NCI-H2029 treated with DMSO at 0.1 percent for 48 hours (cell line): ENCODE results near the gene ACTR5.
"Not testable (repeated sequence)": the region's sequence is repeated elsewhere in the genome, so short reads cannot be mapped to it uniquely, and the experiment has no call there.

Experiments
- DNase-seq: peaks from one replicate; lab custom pipeline; 2025; lab: John Stamatoyannopoulos, UW

ACTR5 gene

DNA sequence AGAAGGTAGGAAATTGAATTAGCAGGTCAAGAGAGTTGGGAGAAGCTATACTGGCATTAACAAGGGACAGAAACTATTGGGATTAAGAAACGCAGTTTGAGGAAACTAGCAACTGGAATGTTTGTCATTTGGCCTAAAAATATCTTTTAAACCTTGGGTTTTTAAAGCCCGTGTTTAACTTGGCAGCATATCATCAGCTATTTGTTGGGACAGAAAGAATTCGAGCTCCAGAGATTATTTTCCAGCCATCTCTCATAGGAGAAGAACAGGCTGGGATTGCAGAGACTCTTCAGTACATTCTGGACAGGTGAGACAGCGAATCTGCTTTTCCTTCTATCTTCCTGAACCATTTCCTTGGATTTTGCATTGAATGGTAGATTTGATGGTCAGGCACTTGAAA is 17.8 kb downstream of the ACTR5 start:
- no peak for DNase-seq

- no peak for DNase-seq
These were observed 21.4 kb downstream of the ACTR5 start for GRCh38 chr20:38769376-38770295.

DNA sequence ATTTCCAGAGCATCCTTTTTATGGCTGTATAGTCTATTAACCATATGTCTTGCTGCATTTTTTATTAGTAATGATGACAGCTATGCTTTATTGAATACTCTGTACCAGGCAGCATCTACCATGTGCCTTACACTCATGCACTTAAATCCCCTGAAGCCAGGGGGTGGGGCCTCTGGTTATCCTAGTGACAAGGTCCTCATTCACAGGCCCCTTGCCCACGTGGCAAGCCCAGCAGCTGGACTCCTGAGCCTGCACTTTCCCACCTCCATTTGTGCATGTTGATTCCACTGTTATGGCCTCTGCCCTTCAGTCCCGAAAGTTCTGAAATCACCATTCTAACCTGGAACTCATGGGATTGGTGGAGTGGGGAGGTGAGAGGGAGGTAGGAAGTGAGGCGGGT is 22.3 kb downstream of the ACTR5 start:
- DNase-seq = no peak

DNA sequence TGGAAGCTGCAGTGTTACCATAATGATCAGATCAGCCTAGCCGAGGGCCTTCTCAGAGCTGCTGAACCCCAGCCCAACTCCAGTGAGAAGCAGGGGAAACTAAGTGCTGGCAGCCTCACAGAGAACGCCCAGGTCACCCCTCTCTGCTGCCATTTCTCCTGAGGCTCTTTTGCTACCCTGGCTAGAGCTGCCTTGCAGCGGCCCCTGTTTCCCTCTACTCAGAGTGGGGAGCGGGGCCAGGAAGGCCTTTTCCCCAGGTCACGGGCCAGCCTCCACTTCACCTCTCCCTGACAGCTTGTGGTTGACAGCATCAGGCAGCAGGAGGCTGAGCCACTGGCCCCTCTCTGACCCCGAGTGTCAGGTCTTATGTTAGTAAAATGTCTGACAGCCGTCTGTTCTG is 22.7 kb downstream of the ACTR5 start:
- DNase-seq = no peak

DNA sequence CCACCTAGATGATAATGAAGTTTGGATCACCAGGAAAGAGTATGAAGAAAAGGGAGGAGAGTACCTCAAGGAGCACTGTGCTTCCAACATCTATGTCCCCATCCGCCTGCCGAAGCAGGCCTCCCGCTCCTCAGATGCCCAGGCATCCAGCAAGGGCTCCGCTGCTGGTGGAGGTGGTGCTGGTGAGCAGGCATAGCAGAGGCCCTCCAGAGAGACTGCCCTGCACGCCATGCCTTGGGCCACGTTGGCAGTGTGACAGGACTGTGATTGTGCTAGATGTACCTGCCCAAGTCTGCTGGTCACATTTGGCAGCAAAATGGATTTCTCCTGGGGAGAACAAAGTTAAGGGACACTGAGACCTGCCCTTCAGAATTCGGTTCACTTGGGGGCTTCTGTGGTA is 23.4 kb downstream of the ACTR5 start:
- DNase-seq = no peak

DNA sequence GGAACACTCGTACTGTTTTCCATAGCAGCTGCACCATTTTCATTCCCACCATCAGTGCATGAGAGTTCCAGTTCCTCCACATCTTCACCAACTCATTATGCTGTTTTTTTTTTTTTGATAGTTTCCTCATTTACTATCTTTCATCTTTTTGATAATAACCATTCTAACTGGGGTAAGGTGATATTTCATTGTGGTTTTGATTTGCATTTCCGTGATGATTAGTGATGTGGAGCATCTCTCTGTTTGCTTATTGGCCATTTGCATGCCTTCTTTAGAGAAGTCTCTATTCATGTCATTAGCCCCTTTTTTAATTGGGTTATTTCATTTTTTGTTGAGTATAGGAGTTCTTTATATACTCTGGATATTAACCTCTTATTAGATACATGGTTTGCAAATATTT is 25.9 kb downstream of the ACTR5 start:
- no peak for DNase-seq

DNA sequence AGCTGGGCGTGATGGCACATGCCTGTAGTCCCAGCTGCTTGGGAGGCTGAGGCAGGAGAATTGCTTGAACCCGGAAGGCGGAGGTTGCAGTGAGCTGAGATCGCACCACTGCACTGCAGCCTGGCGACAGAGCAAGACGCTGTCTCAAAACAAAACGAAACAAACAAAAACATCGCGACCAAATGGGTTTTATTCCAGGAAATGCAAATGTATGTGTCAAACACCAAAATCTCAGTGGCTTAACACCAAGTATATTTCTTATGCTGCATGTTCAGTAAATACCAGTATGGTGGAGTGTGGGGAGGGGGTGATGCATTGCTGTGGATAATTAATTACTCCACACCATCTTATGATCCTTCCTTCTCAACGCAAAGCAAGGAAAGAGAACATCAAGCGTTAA is 28.1 kb downstream of the ACTR5 start:
- DNase-seq = no peak

- DNase-seq = no peak
These were observed 31.2 kb downstream of the ACTR5 start for GRCh38 chr20:38779247-38780097.

DNA sequence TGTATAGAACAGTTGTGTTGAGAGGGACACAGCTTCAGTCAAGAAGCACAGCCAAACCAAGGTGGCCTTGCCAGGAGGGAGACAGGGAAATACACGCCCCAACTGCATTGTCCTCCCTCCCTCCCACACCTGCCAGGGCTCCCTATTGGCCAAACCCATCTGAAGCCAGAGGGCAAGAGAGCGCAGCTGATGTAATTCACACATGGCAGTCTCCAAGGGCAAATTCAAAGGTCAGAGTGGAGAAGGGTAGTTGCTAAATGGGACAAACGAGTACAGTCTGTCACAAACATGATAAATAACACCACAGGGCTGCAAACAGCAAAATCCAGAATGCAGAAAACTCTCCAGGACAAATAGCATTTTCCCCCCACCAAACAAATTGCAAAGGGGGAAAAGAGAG is 34.0 kb downstream of the ACTR5 start:
- no peak for DNase-seq

GRCh38 chr20:38787870-38788269 is 39.6 kb downstream of the ACTR5 start:
- no peak for DNase-seq

- no peak for DNase-seq
These were observed 41.4 kb downstream of the ACTR5 start for GRCh38 chr20:38789503-38790199.

- no peak for DNase-seq
These were observed 42.2 kb downstream of the ACTR5 start for GRCh38 chr20:38790200-38791053.

- no peak for DNase-seq
These were observed 43.0 kb downstream of the ACTR5 start for GRCh38 chr20:38791291-38791690.

DNA sequence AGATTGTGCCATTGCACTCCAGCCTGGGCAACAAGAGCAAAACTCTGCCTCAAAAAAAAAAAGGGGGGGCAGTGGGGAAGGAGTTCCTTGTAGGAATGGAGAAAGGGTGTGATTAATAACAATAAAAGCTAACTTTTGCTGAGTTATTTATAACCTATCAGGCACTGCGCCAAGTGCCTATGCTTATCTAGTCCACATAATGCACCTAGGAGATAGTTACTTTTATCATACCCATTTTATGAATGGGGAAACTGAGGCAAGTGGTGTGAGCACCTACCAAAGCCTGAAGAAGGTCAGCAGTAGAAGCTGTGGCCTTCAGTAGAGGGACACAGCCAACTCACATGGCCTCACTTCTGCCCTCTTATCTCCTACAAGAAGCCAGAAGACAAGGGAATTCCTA is 43.7 kb downstream of the ACTR5 start:
- no peak for DNase-seq

DNA sequence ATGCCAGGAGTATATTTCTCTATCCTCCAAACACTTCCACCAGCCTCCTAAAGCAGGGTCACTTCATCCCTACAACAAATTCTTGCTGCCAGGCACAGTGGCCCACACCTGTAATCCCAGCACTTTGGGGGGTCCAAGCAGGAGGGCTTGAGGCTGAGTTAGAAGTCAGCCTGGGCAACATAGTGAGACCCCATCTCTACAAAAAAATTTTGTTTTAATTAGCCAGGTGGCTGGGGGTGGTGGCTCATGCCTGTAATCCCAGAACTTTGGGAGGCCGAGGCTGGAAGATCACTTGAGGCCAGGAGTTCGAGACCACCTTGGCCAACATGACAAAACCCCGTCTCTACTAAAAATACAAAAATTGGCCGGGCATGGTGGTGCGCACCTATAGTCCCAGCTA is 45.8 kb downstream of the ACTR5 start:
- not testable (repeated sequence) for DNase-seq

DNA sequence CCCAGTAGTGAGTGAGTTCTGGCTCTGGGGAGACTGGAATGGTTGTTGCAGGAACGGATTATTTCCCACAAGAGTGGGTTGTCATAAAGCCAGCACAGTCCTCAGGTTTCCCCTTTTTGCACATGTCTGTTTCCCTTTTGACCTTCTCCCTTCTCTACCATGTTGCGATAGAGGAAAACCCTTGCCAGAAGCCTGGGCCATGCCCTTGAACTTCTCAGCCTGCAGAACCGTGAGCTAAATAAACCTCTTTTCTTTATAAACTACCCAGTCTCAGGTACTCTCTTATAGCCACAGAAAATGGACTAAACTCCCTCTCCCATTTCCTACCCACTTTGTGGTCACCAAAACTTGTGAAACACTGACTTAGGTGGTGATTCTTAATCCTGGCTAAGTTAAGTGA is 50.0 kb downstream of the ACTR5 start:
- DNase-seq = no peak

DNA sequence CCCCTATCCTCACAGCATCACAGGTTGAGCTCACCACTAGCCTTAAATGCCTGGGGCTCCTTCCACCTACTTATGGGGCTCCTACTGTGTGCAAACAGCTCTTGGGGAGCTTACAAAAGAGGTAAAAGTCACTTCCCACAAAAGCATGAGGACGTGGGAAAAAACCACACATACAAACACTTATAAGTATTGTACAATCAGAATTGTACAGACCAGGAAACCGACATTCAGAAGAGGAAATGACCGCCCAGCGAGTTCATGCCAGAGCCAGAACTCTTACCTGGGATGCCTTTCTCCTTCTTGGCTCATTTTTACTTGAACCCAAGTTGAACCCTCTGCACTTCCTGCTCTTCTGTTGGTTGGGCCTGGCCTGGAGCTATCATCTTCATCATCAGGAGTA is 50.9 kb downstream of the ACTR5 start:
- no peak for DNase-seq

- DNase-seq = no peak
These were observed 52.6 kb downstream of the ACTR5 start for GRCh38 chr20:38800882-38801281.

DNA sequence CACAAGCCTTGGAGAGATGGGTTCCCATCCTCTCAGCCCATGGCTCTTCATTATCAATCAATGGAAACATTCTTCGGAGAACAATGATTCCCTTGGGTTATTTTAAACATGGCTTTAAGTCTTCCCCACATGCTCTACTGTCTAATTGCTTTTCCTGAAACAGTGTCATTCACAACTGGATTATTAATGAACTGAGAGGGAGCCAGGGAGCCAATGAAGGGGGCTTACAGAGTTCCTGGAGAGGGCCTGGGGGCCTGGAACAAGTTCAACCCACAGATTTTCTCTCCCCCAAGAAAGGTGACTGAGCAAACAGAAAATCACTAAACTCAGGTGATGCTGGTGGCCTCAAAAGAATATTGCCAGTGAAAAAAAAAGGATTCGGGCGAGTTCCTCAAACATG is 56.0 kb downstream of the ACTR5 start:
- no peak for DNase-seq

- no peak for DNase-seq
These were observed 56.6 kb downstream of the ACTR5 start for GRCh38 chr20:38804682-38805501.

DNA sequence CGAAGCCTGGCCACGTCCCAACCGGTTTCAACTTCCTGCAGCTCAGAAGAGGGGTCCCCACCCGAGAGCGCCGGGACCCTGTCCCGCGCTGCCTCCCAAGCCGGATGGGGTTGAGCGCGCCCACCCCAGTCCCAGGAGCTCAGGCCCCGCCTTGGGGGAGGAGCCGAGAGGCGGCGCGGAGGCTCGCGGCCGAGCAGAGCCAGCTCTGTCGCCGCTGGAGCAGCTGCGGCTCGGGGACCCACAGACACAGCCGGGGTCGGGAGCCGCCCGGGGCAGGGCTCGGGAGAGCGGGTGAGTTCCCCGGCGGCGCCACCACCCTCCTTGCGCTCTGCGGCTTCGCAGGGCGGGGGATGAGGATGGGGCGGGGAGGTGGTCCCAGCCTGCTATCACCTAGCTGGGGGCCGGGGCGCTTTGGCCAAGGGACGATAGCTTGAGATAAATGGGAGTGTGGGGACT is 57.3 kb downstream of the ACTR5 start, which contains the start of gene PPP1R16B:
PPP1R16B (plus strand) TSS at position 196 of the 456 bp plus-strand sequence. CDS start 30,229 bp downstream, outside the sequence.
- DNase-seq = no peak
